H1 (cell line): Measurements from ENCODE around the gene LRRC43. TPM values are rescaled to one million over a fixed set of nuclear protein-coding genes. Genes with fewer than 3 reads are reported as not detected.

Experiments
- polyA plus RNA-seq, 7 experiments: library from polyadenylated mRNA; depleted of rRNA in 3 of 7; stranded (reverse) in 5 of 7; unstranded in 2 of 7; fragments of >200 nt in 5 of 7; fragments of 200-250 nt in 2 of 7; gene quantifications; 1 replicate in 5 of 7; 2 replicates in 1 of 7; 4 replicates in 1 of 7; pipeline versions ENCODE4 v1.2.1 to v1.2.3, GENCODE V29; 2011 to 2013; ENCODE audit warnings: missing spikeins in 2 of 7, mixed read lengths in 2 of 7
- small RNA-seq: library from polyadenylated mRNA; stranded (forward); fragments of <200 nt; extraction: miRNeasy Mini kit (QIAGEN cat#:217004); gene quantifications from one replicate; pipeline ENCODE3, GENCODE V24; 2013; ENCODE audit not compliant: insufficient read depth
- total RNA-seq: library from RNA; stranded (reverse); fragmentation: NEBNext Ultra II Directional; extraction: Animal tissue kit (Norgen Biotek cat#: 25700); gene quantifications from 2 replicates; pipeline ENCODE4 v1.2.1, GENCODE V29; 2021

The LRRC43 gene
- total and polyA plus RNA-seq, 2 of the 8 experiments (the other 6 are each of a cell fraction or from before 2014, with no cell fraction given), result 0.35 to 0.44 TPM

Small RNA genes within 50 kb of the gene (small RNA-seq; reads per million reads assigned to genes)
- 3.1 reads per million, percentile 39 among the genes with 10 or more reads in this experiment for gene DIABLO

Other genes with a start within 250 kb of the LRRC43 start
- gene BCL7A, start 161.2 kb upstream of the LRRC43 start, total RNA-seq, result 12.7 and 13.6 TPM in 2 replicates
- 11.9 and 13.9 TPM in 2 replicates for gene BCL7A, start 161.2 kb upstream of the LRRC43 start, polyA plus RNA-seq (2011; rRNA removed)
- gene MLXIP, start 104.4 kb upstream of the LRRC43 start, total RNA-seq, result 40.4 and 40.5 TPM in 2 replicates
- gene MLXIP, start 104.4 kb upstream of the LRRC43 start, polyA plus RNA-seq (2011; rRNA removed), result 5.5 and 13.2 TPM in 2 replicates
- not detected in 2 replicates for gene IL31, start 8.9 kb upstream of the LRRC43 start, total RNA-seq
- not detected in 2 replicates for gene IL31, start 8.9 kb upstream of the LRRC43 start, polyA plus RNA-seq (2011; rRNA removed)
- 1.4 and 1.9 TPM in 2 replicates for gene B3GNT4, start 20.6 kb downstream of the LRRC43 start, total RNA-seq
- 1.1 and 2.1 TPM in 2 replicates for gene B3GNT4, start 20.6 kb downstream of the LRRC43 start, polyA plus RNA-seq (2011; rRNA removed)
- 68.3 and 71.5 TPM in 2 replicates for gene DIABLO, start 42.9 kb downstream of the LRRC43 start, total RNA-seq
- gene DIABLO, start 42.9 kb downstream of the LRRC43 start, polyA plus RNA-seq (2011; rRNA removed), result 65.2 and 68.8 TPM in 2 replicates
- 40.2 and 41.8 TPM in 2 replicates for gene VPS33A, start 83.4 kb downstream of the LRRC43 start, total RNA-seq
- gene VPS33A, start 83.4 kb downstream of the LRRC43 start, polyA plus RNA-seq (2011; rRNA removed), result 16.4 and 18.7 TPM in 2 replicates
- gene CLIP1, start 239.5 kb downstream of the LRRC43 start, total RNA-seq, result 26.6 and 27.6 TPM in 2 replicates
- gene CLIP1, start 239.5 kb downstream of the LRRC43 start, polyA plus RNA-seq (2011; rRNA removed), result 13.5 and 19.0 TPM in 2 replicates